Midbrain (tissue), 1 donor: ENCODE results near the gene MTAP.

Experiments used
- DNase-seq: peaks from one replicate; lab custom pipeline; 2025; lab: John Stamatoyannopoulos, UW

MTAP gene

DNA sequence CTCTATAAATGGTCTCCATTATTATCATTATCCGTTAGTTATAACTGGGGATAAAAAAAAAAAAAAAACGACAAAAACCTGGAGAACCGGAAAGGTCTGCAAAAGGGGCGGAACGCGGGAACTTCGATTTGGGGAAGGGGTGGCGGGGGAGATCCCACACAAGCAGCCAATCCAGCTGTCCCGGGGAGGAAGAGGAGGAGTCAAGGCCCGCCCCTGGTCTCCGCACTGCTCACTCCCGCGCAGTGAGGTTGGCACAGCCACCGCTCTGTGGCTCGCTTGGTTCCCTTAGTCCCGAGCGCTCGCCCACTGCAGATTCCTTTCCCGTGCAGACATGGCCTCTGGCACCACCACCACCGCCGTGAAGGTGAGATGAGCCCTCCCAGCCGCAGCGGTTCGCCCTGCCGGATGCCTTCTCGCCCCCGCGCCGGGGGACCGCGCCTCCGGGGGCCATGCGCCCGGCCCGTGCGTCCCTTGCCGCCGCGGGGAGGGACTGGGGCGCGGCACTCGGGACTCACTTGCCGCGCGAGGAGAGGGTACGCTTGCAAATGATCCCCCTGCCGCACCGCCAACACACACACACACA is at the start of gene MTAP:
TSS of gene MTAP (plus strand) at position 219 of the 583 bp plus-strand sequence. CDS start at position 332, 113 bp downstream.
- DNase-seq = peak; percentile 91

DNA sequence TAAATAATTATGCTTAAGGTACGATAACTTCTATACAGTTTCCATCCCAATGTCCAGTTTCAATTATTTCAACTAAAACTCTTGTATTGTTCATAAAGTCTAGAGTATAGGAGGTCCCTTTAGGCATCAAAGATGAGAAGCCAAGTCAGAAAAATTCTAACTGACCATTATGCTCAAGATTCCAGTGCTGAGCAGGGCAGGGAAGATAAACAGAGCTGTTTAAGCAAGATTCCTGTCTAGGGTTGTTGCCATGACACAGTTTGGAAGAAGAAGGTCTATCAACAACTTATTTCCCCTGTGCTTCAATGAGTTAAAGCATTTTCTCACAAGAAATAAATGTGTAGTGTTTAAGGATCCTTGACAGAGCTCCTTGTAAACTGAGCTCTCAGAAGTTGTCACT is 48.9 kb upstream of the MTAP start:
- DNase-seq = no peak

DNA sequence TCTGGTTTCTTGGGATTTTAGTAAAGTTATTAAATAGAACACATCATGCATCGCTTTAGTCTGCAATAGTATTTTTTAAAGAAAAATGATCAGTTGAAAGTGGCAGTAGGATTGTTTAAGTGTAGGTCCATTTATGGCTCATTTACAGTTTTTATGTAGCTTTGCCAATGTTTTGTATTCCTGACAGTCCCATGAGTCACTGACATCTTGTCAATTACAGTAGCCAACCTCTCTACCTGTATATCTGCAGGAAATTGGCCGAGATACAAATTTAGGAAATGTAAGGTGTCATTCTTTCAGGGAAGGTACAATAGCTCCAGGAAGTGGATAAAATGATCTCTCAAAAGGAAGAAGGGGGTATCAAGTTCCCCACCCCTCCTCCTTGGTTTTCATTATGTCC is 47.7 kb upstream of the MTAP start:
- DNase-seq = no peak

DNA sequence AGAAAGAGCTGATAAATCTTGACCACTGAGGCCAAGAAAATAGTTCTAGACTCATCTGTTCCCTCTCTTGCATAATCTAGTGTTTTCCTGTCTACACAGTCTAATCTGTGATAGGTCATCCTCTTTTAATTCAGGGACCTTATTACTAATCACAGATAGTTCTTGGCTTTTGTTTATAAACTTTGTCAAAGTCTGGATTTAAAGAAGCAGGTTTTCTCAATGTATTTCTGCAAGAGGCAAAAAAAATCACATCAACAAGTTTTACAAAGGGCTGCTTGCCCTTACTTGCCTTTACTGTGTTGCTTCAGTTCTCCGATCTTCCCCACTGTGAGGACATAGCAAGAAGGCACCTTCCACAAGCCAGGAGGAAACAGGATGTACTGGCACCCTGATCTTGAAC is 43.9 kb upstream of the MTAP start:
- DNase-seq = no peak

DNA sequence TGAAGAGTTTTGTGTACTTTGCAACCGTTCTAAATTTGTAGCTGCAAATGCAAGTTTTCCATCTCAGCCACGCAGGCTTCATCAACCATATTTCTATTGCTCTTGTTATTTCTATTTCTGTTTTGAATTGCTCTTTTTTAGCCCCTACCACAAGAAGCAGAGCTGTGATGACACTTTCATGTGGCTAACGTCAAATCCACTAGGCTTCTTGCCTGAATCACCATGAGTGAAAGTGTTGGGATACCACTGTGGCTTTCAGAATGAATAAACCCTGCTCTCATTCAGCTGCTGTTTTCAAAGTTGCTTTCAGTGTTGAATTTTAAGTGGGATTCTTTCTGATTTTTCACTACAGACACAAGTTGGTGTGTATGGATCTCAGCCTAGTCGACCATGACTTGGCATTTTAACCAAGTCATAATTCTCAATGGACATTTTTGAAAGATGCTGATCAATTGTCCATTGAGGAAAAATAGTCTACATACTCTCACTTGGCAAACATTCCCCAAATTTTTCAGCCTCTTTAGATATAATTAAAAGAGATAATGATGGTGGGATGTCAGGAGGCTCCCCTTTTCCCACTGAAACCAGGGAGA is 41.0 kb upstream of the MTAP start:
- DNase-seq = no peak

DNA sequence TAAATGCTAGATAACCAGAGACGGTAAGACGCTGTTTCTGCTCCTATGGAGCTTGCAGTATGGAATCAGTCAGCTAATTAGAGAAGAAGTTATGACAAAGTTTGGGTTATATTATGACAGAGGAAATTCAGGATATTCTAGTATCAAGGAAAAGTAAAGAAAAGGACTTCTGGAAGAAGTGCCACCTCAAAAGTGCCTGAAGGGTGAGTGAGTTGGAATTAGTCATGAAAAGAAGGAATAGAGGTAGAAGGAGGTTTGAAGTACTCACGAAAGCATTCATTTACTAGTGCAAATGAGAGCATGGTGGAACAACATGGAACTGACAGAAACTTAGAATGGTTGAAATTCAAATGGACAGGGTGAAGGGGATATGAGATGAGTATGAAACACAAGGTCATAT is 40.4 kb upstream of the MTAP start:
- DNase-seq = no peak

DNA sequence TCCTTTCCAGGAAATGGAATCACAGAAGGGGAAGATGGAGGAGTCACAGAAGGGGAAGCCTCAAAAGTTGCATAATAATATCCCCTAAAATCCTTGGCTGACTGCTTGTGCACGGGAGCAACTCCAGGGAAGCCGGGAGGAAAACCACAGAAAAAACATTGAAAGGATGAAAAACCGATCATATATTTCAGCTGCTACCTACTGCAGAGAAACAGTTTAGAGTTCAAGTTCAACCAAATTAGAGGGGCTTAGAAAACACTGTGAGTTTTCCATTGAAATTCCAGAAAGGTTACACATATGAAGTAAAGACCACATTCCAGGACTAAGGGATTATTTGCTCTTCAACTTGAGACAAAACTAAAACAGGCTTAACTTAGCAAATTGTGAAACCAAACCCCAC is 37.6 kb upstream of the MTAP start:
- DNase-seq = no peak

DNA sequence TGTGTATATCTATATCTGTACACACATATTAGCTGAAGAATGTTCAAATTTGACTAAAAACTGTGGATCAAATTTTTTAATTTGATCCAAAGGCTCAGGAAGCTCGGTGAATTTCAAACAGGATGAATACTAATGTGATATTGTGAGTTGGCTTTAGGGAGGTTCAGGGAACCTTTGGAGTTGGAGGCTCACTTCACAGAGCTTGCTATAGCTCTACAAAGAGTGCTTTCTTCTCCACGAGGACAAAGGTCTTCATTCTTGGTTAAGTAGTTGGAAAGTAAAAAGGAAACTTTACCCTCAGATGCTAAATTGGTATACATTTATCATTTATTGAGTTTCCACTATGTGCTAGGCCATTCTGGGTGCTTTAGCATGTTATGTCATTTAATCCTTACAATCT is 36.3 kb upstream of the MTAP start:
- no peak for DNase-seq

DNA sequence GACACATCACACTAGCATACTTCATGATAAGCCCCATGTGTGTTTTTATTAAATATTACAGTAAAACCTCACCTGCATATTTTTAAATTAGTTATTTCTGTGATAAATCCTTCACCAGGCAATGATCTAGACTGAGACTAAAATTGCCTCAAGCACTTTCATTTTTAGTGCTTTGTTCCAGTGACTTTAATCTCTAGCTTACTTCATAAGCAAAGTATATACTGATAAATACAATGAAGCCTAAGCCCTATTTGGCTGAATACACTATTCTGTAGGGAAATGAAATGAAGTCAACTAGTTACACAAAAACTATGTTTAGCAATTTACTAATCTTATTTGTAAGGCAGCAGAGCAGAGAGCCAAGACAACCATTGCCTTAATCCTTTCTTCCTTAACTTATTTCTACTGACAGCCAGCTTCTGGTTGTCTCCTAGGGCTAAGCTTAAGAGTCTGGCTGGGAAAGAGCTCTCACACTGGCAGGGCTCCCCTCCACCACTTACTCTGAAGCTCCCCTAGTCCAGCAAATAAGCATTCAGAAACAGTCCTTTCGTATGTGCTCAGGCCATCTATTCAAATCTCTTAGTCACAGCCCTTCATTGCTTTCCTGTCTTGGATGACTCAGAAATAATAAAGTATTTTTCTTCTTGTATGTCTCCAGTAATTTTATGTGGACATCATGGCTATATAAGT is 31.4 kb upstream of the MTAP start:
- no peak for DNase-seq

DNA sequence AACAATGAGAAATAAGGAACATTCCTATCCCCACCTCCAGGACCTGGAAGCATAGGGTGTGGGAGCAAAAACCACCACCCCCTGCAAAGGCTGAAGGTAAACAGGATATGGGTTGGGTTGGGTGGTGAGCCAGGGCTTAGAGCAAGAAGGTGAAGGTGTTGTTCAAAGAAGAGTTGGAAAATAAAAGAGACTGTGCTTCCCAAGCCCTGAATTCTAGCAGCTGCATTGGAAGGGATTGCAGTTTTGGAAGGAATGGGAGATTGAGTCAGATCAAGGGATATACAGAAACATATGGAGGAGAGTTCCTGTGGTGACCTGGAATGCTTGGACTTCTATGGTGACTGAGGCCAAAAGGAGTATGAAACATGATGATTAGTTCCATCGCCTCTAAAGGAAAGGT is 24.7 kb upstream of the MTAP start:
- no peak for DNase-seq

DNA sequence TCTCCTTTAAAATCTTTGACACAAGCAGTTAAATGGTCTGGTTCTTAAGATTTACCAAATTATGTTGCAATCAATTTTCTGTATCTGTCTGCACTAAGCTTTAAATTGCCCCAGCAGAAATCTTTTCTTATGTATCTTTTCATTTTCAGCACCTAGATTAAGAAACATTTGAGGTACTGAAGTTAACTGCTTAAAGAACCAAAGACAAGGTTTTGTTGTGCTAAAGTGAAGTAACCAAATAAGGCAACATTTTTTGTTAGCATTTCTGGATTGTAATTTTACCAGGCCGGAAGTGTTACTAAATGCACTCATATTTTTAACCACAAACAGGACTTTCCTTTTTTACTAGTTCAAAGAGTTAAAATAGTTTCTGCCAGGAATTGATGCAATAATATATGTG is 24.1 kb upstream of the MTAP start:
- DNase-seq = no peak

DNA sequence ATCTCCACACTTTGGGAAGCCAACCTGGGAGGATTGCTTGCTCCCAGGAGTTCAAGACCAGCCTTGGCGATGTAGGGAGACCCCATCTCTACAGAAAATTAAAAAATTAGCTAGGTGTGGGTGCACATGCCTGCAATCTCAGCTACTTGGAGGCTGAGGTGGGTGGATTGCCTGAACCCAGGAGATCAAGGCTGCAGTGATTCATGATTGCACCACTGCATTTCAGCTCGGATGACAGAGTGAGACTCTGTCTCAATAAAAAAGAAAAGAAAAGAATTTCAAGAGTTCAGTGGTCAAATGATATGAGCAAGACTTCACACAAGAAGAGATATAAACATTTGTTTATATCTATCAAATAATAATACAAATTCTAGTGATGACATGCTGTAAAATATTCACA is 23.0 kb upstream of the MTAP start:
- DNase-seq = no peak

DNA sequence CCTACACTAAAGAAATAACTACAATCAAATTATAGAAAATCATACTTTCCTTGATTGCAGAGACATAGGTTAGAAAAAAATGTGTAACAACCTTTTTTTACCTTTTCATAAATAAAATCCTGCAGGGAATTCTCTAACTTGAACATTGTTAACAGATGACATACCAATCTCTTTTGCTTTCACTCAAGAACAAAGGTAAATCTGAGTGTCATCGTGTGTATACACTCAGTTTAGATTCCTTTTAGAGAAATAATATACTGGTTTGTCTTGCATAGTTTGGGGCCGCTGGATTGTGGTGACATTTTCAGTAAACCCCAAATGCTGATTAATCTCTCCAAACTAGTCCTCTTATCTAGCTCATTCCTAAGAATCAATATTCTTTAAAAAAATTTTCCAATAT is 20.8 kb upstream of the MTAP start:
- no peak for DNase-seq

DNA sequence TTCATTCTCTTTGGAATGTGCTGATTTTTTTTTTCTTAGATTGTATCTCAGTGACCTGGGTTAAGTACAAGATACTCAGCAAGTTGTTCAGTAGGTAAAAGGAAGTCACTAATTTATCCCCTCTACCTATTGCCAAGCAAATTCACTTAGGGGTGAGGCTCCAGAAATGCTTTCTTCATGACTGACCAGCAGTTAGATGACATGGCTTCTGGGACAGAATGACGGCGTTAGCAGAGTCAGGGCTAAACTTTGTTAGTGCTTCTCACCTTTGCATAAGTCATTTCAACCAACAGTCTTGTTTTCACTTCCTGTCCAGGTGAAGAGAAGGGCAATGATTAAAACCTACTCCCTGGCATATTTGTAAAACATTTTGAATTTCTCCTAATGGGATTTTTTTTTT is 20.2 kb upstream of the MTAP start:
- no peak for DNase-seq

DNA sequence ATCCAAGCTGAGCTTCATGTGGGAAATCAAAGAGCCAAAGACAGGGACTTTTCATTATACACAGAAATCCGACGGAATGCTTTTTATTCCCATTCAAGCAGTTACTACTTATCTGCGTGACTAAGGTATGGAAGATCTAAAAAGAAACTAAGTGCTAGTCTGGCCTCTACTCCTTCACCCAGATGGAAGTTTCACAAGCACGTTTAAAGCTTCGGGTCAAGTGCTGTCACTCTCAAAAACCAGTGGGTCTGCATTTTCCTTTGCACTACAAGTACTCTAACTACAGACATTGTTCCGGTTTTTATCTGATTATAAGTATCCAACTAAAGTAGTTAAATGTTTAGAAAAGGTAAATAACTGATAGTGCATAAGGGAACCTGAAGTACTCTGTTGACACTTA is 13.7 kb upstream of the MTAP start:
- no peak for DNase-seq

DNA sequence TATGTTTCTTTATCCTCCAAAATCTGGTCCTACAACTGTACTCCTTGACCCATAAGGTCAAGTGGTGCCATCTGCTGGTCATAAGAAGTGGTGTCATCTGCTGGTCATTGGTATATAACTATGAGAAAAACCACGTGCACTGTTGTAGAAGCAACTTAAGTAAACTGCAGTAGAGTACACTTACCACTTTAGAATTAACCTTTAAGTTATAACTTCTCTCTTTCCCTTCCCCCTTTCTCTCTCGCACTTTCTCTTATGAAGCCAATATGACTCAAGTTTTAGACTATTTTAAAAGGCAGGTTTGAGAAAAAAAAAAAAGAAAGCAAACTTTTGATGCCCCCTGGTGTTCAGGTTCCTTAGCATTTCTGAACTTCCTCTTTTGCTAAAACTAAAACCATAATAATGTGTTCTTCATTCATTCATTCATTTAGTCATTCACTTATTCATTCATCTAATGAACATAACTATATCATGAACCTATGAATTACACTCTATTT is 12.8 kb upstream of the MTAP start:
- peak; percentile 81 for DNase-seq

DNA sequence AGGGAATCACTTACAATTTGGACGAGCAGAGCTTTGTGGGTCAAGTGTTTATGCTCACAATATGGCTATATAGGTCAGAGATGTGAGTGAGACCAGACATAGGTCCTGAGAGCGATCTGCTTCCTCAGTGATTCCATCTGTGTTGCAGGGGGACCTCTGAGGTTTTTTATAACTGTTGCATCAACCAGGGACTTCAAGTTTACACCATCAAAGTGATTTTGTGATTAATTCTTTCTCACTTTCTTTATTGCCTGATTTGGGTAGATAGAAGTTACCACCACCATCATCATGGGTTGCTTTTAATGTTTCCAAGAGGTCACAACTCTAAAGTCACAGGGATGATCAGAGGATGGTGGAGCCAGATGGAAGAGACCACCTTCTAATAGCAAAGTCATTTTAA is 7.0 kb upstream of the MTAP start:
- no peak for DNase-seq

DNA sequence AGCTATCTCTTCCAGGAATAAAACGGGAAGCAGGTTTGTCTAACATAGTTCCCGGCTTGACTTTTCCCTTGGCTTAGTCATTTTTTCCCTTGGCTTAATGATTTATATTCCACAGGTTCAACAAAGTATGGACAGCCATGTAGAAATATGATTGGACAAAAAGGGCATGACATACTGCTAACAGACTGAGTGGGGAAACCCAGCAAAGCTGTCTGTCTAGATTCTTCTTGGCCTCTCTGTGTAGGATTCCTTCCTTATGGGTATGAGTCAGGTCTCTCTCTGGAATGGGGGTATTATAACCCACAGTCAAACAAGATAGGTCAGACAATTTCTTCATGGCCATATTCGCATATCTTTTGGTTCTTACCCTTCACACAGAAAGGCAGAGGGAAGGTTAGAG is 5.7 kb upstream of the MTAP start:
- no peak for DNase-seq

DNA sequence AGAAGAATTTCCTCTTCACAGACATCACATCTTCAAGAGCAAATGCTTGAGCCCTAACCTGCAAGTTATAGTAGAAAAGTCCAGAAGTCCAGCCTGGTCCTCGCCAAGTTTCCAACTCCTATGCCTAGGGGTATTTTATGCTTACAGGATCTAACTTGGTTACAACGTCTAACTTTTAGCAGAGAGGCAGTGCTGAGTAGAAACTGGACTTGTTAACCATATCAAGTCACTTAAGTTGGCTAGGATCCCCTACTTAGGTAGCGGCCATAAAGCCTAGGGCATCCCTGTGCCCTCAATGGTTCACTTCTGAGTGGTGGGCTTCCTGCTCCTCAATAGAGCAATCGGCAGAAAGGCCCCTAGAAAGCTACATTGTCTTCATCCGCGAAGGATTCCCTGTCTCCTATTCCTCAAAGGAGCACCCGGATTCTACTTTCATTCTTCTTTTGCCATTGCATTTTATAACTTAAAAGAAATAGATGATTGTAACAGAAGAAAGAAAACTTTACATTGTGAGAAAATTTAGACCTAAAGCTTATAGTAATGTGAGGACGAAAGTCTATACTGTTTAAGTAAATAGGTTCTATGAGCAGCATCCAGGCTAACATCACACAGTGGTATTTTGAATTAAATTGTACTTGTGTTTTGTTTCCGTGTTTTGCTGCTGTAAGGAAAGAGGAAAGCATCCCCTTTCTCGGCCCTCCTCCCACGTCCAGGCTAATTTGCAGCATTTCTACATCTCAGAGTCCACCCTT is 1.3 kb upstream of the MTAP start:
- no peak for DNase-seq

DNA sequence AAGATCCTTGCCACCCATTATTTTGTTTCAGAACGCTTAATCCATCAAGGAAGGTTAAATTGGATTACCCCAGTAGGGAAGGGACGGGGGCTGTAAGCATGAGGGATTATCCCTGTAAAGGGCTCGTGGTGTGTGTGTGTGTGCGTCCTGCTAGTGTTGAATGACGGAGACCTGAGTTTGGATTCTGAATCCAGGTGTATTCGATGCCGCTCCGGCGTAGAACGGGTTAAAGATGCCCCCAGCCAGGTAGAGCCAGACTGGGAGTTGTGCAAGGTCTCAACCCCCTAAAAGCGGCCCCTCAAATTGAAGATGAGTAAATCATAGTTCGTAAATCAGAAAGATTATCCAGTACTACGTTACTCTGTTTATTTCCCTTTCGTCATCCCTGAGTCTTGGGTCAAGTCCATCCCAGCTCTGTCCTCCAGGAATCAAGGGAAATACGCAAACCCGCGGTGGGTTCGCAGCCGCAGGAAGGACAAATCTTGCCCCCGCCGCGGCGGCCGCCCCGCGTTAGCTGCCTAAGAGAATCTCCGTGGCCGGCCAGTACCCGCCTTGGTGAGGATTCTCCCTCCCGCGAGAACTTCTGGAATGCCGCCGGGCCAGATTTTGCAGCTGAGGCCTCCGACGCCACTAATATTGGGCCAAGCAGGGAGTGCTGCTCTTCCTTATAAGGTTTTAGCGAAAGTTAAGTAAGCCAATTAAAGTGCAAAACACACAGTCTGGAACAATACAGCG is 586 bp upstream of the MTAP start:
- DNase-seq = peak; percentile 75

DNA sequence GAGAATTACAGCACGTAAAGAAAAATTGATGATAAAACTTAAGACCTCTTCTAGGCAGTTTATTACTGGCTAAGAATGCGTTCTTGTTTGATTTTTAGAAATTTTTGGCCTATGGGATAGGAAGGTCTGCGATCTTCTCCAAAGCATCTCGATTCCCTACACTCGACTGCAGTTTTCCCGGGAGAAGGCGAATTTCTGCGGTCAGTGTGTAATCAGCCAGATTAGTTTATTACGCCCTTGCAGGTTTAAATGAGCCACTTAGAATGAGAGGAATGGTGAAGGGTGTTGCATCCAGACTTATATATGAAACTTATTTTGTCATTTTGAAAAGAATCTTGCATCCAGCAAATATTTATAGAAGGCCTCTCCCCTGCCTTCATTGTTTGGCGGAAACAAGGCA is 1.2 kb downstream of the MTAP start:
- DNase-seq = no peak

DNA sequence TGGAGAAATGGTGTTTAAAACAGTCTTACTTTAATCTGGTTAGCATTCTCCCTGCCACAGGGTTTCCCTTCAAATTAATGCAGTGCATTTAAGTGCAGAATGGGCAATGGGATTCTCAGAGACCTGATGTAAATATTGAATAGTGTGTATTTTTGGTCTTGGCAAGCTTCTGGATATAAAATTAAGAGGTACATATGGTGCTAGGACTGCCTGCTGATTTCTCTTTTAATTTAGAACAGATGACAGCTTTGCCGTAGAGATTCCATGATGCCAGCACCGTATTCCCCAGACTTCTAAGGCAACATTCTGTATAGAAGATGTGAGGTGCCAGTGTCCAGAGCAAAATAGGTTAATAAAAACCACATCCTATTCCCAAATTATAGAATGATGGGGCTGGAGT is 1.9 kb downstream of the MTAP start:
- no peak for DNase-seq
